ENCODE data around the gene LRRC8C. TPM values are rescaled to one million over a fixed set of nuclear protein-coding genes. Genes with fewer than 3 reads are reported as not detected.

Gene LRRC8C
- total and polyA plus RNA-seq, 10 of the 15 experiments (the other 5 are each of a cell fraction or from before 2014, with no cell fraction given): 2.3 to 16.3 (median 10.8) TPM

GRCh38 chr1:89596698-89597097 is 36.2 kb upstream of the LRRC8C start (continued):
- TF ChIP-seq REST (IDR thresholded peaks at IDR 0.05; ENCODE audit: low read depth, low read length): no peak

- CTCF ChIA-PET: interaction anchor here (0.7 to 10.6 kb wide), 14 partner anchors 10 to 390 kb away, joined by 3 to 80 read pairs (median 4); partner anchors contain the start of gene LRRC8C
- FAIRE-seq (no peak), ATAC-seq (peak; percentile 88), DNase-seq (ENCODE audit: low read depth, low spot score) (no peak)
- no peaks in the 10 kb centered on the region for H3K27me3 ChIP-seq (replicated peaks in 1 of 2; ENCODE audit: control insufficient read depth in 2 of 2, insufficient read depth in 2 of 2, low read length in 1 of 2)
- H3K79me2 ChIP-seq (ENCODE audit: control insufficient read depth, insufficient read depth, low read length): no peaks in the 10 kb centered on the region
- intact Hi-C loops (cut with micrococcal nuclease; ENCODE audit: unreplicated experiment): loop anchor here (1.0 to 2.0 kb wide), 3 partner anchors 74 to 115 kb away; partner anchors contain the start of gene LRRC8B
- no TSS peak for BruUV-seq (replicated peaks)
- H3K36me3 ChIP-seq (ENCODE audit: control insufficient read depth in 2 of 2, insufficient read depth in 2 of 2, low read length in 1 of 2): no peaks in the 10 kb centered on the region
- no peak overlapping the region for H3K4me2 ChIP-seq (ENCODE audit: control insufficient read depth, insufficient read depth)
- no peak overlapping the region for H3K9ac ChIP-seq (ENCODE audit: control insufficient read depth, insufficient read depth, low read length)
- WGBS (ENCODE audit: insufficient coverage, insufficient replicate concordance, low lambda C conversion rate, missing lambda C conversion rate): 68% methylated on average over 5 of the region's 5 CpGs
- no peak overlapping the region for H3K4me3 ChIP-seq
- SMC1A ChIA-PET (ENCODE audit: uncharacterized antibody, unreplicated experiment): interaction anchor here (0.7 to 13.0 kb wide), 11 partner anchors 14 to 163 kb away, joined by 3 to 124 read pairs (median 7); no protein-coding TSS in a partner anchor
- POLR2A ChIA-PET: no interaction called here
- H3K4me1 ChIP-seq (ENCODE audit: control insufficient read depth, insufficient read depth, low read length): peaks cover 9% of the 10 kb centered on the region
- RAD21 ChIA-PET (ENCODE audit: unreplicated experiment): interaction anchor here (1.0 to 3.2 kb wide), 4 partner anchors 13 to 183 kb away, joined by 3 to 22 read pairs (median 10); no protein-coding TSS in a partner anchor
- no peak overlapping the region for H3K27ac ChIP-seq (ENCODE audit: control insufficient read depth, insufficient read depth)
- H3K9me3 ChIP-seq (replicated peaks; ENCODE audit: control insufficient read depth, insufficient read depth, low read length): no peaks in the 10 kb centered on the region
- H4K20me1 ChIP-seq (ENCODE audit: control insufficient read depth, insufficient read depth): no peaks in the 10 kb centered on the region; the same call in 1 of the 2 replicates
- H2AFZ ChIP-seq (ENCODE audit: control insufficient read depth, low read depth, low read length): no peak overlapping the region
- in situ Hi-C loops (cut with MboI): loop anchor here (5.0 kb wide), 1 partner anchor 81 kb away; no protein-coding TSS in a partner anchor
- TF ChIP-seq RBBP5 (conservative IDR thresholded peaks at IDR 0.05): no peak
- peak; percentile 53 to 62 (median 56) for TF ChIP-seq CTCF (IDR thresholded peaks at IDR 0.05 in 2 of 3, conservative IDR thresholded peaks at IDR 0.05 in 1 of 3; ENCODE audit: control insufficient read depth in 2 of 3, extremely low read depth in 1 of 3, insufficient read depth in 1 of 3, low read depth in 3 of 3, low read length in 3 of 3)
- 0 out of 2 replicates have a peak, but pooled peaks have one; percentile 11 for TF ChIP-seq ATF7 (IDR thresholded peaks at IDR 0.05; ENCODE audit: low read depth)
- no peak for TF ChIP-seq ELK1 (IDR thresholded peaks at IDR 0.05; ENCODE audit: low read depth, low read length)
- TF ChIP-seq SMC3 (IDR thresholded peaks at IDR 0.05; ENCODE audit: borderline replicate concordance, low read length): peak; percentile 86
- no peak for TF ChIP-seq HDAC2 (IDR thresholded peaks at IDR 0.05)
- peak; percentile 67 for TF ChIP-seq RAD21 (IDR thresholded peaks at IDR 0.05; ENCODE audit: insufficient read depth, low read depth, low read length)
- TF ChIP-seq CHD2 (IDR thresholded peaks at IDR 0.05; ENCODE audit: borderline replicate concordance, low read depth, low read length): no peak
- no peak for TF ChIP-seq RCOR1 (conservative IDR thresholded peaks at IDR 0.05; ENCODE audit: low read depth, low read length)
- no peak for TF ChIP-seq EP300 (IDR thresholded peaks at IDR 0.05; ENCODE audit: borderline replicate concordance in 1 of 2, control insufficient read depth in 1 of 2, low read depth in 2 of 2, low read length in 2 of 2)
These were observed 34.2 kb upstream of the LRRC8C start for GRCh38 chr1:89598450-89599331.
